Activated CD4-positive, CD25-positive, alpha-beta regulatory T cell treated with anti-CD3 and anti-CD28 coated beads, Interleukin-2, amount 50 U/mL, for 72 hours (primary cell): Measurements from ENCODE around the gene MAGEC1.
"Not testable (repeated sequence)": the region's sequence is repeated elsewhere in the genome, so short reads cannot be mapped to it uniquely, and the experiment has no call there.

Experiments
- DNase-seq: peaks from one replicate; pipeline ENCODE4 v3.0.0; 2021

MAGEC1 gene, protein sequence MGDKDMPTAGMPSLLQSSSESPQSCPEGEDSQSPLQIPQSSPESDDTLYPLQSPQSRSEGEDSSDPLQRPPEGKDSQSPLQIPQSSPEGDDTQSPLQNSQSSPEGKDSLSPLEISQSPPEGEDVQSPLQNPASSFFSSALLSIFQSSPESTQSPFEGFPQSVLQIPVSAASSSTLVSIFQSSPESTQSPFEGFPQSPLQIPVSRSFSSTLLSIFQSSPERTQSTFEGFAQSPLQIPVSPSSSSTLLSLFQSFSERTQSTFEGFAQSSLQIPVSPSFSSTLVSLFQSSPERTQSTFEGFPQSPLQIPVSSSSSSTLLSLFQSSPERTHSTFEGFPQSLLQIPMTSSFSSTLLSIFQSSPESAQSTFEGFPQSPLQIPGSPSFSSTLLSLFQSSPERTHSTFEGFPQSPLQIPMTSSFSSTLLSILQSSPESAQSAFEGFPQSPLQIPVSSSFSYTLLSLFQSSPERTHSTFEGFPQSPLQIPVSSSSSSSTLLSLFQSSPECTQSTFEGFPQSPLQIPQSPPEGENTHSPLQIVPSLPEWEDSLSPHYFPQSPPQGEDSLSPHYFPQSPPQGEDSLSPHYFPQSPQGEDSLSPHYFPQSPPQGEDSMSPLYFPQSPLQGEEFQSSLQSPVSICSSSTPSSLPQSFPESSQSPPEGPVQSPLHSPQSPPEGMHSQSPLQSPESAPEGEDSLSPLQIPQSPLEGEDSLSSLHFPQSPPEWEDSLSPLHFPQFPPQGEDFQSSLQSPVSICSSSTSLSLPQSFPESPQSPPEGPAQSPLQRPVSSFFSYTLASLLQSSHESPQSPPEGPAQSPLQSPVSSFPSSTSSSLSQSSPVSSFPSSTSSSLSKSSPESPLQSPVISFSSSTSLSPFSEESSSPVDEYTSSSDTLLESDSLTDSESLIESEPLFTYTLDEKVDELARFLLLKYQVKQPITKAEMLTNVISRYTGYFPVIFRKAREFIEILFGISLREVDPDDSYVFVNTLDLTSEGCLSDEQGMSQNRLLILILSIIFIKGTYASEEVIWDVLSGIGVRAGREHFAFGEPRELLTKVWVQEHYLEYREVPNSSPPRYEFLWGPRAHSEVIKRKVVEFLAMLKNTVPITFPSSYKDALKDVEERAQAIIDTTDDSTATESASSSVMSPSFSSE

GRCh38 chrX:141903400-141904155 lies at the start of gene MAGEC1:
Gene MAGEC1, plus strand, starts transcription at chrX:141903894. Its CDS starts 1,179 bp downstream, at chrX:141905073.
- DNase-seq: no peak

DNA sequence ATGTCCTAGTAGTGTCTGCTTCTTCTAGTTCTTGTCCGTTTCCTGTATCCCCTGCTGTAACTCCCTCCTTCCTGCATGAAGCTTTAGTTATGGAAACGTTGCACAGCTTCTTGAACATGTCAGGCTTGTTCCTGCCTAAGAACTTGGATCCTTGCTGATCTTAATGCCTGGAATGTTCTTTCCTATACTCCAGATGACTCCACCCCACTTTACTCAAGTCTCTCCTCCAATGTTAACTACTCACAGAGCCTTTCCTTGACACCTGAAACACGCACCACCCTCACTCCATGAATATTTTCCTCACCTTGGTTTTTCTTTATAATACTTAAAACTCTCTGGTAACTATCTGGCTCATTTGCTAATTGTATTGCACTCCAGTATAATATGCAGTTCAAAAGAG lies 46.2 kb upstream of the MAGEC1 start:
- no peak for DNase-seq

GRCh38 chrX:141879616-141880015 lies 24.1 kb upstream of the MAGEC1 start:
- DNase-seq: no peak

DNA sequence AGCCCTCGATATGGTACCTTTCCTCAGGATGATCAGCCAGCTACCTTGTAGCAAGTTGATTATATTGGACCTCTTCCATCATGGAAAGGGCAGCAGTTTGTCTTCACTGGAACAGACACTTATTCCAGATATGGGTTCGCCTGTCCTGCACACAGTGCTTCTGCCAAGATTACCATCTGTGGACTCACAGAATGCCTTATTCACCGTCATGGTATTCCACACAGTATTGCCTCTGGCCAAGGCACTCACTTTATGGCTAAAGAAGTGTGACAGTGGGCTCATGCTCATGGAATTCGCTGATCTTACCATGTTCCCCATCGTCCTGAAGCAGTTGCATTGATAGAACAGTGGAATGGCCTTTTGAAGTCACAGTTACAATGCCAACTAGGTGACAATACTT lies 14.9 kb upstream of the MAGEC1 start:
- DNase-seq: not testable (repeated sequence)

GRCh38 chrX:141894733-141895132 lies 9.0 kb upstream of the MAGEC1 start:
- DNase-seq: no peak

DNA sequence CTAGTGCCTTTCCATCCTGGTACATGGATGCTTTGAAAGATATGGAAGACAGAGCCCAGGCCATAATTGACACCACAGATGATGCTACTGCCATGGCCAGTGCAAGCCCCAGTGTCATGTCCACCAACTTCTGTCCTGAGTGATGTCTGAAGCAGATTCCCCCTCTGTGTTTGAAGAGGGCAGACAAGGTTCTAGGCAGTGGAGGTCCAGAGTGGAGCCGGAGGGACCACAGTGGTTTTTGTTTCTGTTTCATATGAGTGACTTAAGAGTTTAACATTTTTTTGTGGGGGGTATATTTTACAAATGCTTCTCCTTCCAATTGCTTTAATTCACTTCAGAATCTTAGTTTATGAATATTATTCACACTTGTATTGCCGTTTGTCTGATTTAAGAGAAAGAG lies 6.0 kb upstream of the MAGEC1 start:
- DNase-seq: no peak

DNA sequence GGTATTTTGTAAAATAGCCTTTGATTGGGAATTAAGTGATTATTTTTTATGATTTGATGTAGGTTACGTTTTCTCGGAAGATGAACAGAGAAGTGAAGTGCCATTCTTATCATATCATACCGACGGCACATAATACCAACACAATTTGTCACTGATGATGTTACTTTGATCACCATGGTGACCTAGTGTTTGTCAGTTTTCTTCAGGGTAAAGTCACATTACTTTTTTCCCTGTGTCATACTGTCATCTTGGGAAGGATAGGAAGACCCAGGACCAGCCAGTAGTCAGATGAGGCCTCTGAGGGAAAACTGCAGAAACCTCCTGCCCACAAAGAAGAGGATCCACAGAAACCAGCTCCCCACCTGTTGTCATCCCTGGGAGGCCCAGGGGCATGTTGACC lies 1.3 kb upstream of the MAGEC1 start:
- no peak for DNase-seq

GRCh38 chrX:141904262-141904661 lies 568 bp downstream of the MAGEC1 start:
- DNase-seq: no peak

- no peak for DNase-seq
These were observed 14.1 kb downstream of the MAGEC1 start for GRCh38 chrX:141917801-141918200.

GRCh38 chrX:141924293-141924692 lies 20.6 kb downstream of the MAGEC1 start:
- DNase-seq: no peak

GRCh38 chrX:141928432-141928831 lies 24.7 kb downstream of the MAGEC1 start:
- no peak for DNase-seq

GRCh38 chrX:141934059-141934641 lies 30.5 kb downstream of the MAGEC1 start:
- no peak for DNase-seq

- no peak for DNase-seq
These were observed 32.0 kb downstream of the MAGEC1 start for GRCh38 chrX:141935645-141936044.

DNA sequence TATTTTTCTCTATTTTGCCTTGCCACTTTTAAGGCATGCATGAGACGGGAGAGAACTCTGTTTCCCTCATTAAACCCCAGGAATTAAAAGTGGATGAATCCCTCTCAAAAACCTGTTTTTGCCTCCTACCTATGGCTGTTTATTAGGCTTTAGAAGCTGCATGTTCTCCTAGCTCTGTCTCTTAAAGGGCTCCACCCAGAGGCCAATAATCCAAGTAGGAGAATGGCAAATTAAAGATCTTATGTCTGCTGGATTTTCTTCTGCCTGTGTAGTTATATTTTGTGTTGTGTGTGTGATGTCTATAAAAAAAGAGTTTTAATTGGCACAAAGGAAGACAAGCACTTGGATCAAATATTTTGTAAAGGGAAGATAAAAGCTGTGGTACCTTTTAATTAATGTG lies 32.4 kb downstream of the MAGEC1 start:
- no peak for DNase-seq

DNA sequence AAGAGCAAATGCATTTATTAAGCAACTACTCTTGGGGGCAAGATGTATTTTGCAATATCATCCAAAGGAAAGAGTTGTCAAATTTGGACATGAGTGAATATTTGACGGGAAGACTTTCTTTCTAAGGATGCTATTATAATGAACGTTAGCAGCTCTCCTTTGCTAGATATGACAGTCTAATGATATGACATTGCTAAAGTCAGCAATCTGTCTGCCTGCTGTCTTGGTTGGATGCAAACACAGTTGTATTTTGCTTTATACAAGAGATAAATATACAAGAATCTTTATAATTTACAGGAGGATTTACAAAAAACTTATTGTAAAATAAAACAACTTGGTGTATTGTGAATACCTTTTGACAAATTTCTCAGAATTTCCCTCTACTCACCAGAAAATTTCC lies 37.5 kb downstream of the MAGEC1 start:
- DNase-seq: no peak

DNA sequence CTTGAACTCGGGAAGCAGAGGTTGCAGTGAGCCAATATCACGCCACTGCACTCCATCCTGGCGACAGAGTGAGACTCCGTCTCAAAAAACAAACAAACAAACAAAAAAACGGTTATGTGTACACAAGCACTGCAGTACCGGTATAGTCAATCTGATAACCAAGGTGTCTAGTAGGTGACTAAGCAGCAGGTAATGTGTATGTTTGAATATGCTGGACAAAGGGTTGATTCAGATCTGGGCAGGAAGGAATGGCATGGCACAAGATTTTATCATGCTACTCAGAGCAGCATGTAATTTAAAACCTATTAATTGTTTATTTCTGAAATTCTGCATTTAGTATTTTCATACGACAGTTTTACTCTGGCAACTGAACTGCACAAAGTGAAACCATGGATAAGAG lies 41.7 kb downstream of the MAGEC1 start:
- DNase-seq: no peak

DNA sequence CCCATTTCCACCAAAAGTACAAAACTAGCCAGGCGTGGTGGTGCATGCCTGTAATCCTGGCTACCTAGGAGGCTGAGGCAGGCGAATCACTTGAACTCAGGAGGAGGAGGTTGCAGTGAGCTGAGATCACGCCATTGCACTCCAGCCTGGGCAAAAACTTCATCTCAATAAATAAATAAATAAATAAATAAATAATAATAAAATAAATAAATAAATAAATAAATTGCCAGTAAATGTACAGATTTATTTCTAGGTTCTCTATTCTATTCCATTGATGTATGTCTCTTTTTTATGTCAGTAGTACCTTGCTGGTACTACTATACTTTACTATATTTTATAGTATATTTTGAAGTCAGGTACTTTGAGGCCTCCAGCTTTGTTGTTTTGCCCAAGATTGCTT lies 43.7 kb downstream of the MAGEC1 start:
- DNase-seq: no peak

DNA sequence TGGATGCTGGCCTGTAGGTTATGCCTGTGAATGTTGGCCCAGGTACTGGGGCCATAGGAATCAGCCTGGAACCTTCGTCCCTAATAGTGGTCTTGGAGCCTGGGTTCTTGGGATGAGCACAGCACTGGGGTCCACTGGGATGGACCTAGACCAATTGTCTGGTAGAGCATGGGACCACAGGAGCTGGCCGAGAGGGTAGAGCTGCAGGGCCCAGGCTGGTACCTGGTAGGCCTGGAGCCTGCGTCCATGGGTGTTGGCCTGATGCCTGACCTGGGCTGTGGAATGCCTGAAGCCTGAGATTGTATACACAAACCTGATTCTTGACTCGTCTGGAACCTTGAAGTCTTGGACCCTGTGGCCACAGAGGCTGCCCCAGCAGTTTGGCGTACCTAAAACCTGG lies 48.9 kb downstream of the MAGEC1 start:
- no peak for DNase-seq

GRCh38 chrX:141958675-141959074 lies 55.0 kb downstream of the MAGEC1 start:
- DNase-seq: no peak
